Left renal cortex interstitium (tissue), 4 donors: ENCODE measurements around the gene CMKLR1. TPM values are rescaled to one million over a fixed set of nuclear protein-coding genes. Genes with fewer than 3 reads are reported as not detected.

Experiments
- DNase-seq, 4 donors: peaks; one replicate each; pipeline ENCODE4 v3.0.0-alpha.2; 2013; ENCODE audit warnings: low read depth in 4 of 4, low spot score in 2 of 4, missing footprints in 1 of 4
- polyA plus RNA-seq, 4 donors: library from polyadenylated mRNA; unstranded; fragments of 120-200 nt; gene quantifications; one replicate each; pipeline ENCODE4 v1.2.1, GENCODE V29; 2013; ENCODE audit not compliant: insufficient read length in 4 of 4

The CMKLR1 gene
- polyA plus RNA-seq: 1 to 10 TPM; 3.6 to 4.9 (median 4.5) TPM

GRCh38 chr12:108338915-108339657, at the start of gene CMKLR1:
Gene CMKLR1, minus strand, starts transcription at chr12:108339311. Its CDS starts 45,720 bp downstream, at chr12:108293591.
- no peak for DNase-seq

DNA sequence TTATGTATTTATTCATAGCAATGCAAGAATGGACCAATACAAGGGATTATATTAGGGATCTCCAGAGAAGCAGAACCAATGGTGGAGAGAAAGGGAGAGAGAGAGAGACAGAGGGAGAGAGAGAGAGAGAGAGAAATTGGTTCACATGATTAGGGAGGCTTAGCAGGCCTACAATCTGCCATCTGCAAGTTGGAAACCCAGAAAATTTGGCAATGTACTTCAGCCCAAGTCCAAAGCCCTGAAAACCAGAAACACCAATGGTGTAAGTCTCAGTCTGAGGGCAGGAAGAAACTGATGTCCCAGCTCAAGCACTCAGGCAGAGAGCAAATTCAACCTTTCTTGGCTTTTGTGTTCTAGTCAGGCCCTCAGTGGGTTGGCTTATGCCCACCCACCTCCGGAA, 48.7 kb upstream of the CMKLR1 start:
- no peak for DNase-seq

DNA sequence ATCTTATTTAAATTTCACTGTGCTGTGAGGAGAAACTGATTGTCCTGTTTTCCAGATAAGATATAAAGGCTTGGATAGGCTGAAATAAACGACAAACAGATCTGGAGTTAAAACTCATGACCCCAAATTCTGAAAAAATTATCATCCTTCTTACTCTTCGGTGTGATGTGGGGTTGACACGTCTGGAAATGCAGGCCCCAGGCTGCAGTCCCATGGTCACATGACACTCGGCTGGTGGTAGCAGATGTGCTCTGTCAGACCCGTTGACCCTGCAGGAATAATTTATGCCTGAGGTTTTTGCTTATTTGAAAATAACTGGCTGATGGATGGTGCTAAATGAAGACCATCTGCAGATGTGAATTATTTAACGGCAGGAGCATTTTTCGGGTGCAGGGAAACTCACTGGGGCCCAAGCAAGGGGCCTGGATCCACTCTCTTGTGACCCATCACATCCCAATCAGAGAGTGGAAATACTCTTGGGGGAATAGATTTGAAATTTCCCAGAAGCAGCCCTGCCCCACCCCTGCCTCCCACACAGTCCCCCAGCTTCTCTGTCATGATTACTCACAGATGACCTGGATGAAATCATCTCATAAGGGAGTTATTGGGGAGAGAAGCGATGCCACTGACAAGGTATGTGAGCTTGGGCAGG, 47.7 kb upstream of the CMKLR1 start:
- DNase-seq: peak in 1 of 4 donors; percentile 3

DNA sequence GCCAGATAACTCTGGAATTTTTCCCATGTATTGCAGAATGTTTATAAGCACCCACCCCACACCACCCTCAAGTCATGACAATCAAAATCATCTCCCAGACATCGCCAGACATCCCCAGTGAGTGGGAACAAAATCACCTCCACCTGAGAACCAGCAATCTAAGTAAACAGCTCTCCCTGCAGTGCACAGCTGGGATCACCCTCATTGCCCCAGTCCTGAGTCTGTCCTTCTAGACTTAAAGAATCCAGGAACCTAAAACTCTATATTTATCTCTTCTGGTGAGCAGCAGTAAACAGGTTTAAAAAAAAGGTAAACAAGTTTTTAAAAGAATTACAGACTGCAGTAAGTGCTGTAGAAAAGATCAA, 43.3 kb upstream of the CMKLR1 start:
- DNase-seq: no peak

GRCh38 chr12:108381787-108382436, 42.8 kb upstream of the CMKLR1 start:
- peak in 3 of 4 donors; percentile 7 to 52 (median 30) for DNase-seq

GRCh38 chr12:108380382-108380781, 41.3 kb upstream of the CMKLR1 start:
- no peak for DNase-seq

GRCh38 chr12:108379823-108380222, 40.7 kb upstream of the CMKLR1 start:
- no peak for DNase-seq

- no peak for DNase-seq
Observed at GRCh38 chr12:108378926-108379325, 39.8 kb upstream of the CMKLR1 start.

DNA sequence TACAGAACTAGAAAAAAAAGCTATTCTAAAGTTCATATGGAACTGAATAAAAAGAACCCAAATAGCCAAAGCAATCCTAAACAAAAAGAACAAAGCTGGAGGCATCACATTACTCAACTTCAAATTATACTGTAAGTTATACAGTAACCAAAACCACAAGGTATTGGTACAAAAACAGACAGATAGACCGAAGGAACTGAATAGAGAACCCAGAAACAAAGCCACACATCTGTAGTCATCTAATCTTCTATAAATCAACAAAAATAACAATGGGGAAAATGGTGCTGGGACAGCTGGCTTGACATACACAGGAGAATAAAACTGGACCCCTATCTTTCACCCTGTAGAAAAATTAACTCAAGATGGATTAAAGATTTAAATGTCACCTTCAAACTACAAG, 38.1 kb upstream of the CMKLR1 start:
- DNase-seq: no peak

GRCh38 chr12:108375986-108376663, 37.0 kb upstream of the CMKLR1 start:
- no peak for DNase-seq

- DNase-seq: no peak
Observed at GRCh38 chr12:108374596-108375320, 35.6 kb upstream of the CMKLR1 start.

GRCh38 chr12:108373111-108373510, 34.0 kb upstream of the CMKLR1 start:
- no peak for DNase-seq

- no peak for DNase-seq
Observed at GRCh38 chr12:108371801-108372344, 32.8 kb upstream of the CMKLR1 start.

DNA sequence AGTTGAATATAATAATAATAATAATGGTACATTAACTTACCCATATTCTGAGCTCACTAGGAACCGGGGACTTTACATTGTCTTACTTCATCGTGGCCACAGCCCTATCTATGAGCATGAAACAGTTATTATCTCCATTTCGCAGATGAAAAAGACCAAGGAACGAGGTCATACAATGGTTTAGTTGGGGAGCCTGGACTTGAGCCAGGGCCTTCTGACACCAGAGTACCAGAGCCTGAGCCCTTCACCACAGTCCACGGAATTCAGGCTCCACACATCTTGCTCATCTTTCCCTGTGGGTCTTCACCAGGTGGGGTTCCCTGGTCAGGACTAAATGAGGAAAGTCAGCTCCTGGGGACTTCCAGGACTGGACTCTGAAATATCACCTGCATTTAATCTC, 31.3 kb upstream of the CMKLR1 start:
- no peak for DNase-seq

DNA sequence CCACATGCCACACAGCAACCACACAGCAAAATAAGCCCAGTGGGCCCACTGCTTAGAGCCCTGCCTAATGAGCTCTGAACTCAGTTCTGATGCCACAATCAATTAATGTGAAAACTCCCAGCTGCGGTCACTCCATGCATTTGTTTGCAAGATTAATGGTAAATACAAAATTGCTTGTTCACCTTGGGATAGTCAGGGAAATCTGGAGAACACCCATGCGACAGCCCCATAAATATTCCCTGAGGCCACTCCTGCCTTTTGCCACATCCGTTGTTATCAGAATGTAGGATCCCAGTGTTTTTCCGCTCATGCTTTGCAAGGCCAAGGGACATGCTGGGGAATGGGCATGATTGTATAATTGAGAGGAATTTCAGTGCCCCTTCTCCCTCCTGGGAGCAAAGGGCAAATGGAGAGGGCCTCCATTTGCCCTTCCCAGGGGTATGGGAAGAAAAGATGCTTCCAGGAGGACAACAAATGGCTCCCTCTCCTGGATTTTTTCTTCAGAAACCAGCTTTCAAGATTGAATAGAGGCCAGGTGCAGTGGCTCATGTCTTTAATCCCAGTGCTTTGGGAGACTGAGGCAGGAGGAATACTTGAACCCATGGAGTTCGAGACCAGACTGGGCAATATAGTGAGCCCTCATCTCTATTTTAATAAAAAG, 30.8 kb upstream of the CMKLR1 start:
- no peak for DNase-seq

- no peak for DNase-seq
Observed at GRCh38 chr12:108368089-108368488, 29.0 kb upstream of the CMKLR1 start.

DNA sequence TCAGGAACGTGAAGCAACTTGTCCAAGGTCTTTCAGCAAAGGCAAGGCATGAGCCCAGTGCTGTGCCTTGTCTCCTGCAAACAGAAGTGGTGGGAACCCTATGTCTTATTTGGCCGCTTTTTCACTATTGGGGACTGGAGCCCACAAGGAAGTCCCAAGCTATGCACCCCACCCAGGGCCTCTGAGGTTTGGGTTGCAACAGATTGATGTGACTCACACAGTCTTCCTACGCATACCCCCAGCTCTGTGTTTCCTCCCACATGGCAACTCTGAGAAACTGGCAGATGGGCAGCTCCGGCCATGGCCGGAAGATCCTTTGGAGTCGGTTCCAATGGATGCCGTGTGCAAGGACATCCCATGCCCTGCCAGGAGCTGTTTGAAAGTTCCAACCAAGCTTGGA, 28.3 kb upstream of the CMKLR1 start:
- no peak for DNase-seq

DNA sequence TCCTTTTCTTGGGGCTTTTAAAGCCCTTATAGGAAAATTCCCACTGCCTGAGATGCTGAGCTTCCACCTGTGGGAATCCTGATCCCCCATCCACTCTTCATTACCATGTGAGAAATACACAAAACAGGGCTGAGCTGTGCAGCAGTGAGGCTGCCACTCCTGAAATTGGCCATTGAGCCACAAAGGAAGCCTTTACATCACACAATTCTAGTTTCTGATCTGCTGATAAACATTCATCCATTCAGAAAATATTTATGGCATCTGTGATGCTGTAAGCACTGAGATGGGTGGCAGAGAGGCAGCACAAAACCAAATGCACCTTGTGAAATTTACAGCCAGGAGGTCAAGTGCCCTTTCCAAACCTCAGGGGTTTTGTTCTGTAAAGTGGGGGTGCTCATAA, 26.2 kb upstream of the CMKLR1 start:
- DNase-seq: no peak

DNA sequence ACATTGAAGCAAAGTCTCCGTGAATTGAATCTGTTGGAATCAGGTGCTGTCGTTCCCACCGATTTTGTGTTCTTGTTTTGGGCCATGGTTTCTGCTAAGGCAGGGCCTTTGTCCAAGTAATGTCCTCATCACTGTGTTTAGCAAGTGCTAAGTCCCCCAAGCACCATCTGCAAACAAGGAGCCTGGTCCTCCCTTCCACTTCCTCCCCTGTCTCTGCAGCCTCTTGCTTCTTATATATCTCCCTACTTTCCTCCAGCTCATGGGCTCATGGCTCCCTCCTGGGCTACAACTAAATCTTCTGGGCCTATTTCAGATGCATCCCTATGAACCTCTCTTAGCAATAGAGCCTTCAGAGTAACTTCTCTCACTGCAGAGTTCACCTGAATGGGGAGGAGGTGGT, 25.8 kb upstream of the CMKLR1 start:
- DNase-seq: no peak

DNA sequence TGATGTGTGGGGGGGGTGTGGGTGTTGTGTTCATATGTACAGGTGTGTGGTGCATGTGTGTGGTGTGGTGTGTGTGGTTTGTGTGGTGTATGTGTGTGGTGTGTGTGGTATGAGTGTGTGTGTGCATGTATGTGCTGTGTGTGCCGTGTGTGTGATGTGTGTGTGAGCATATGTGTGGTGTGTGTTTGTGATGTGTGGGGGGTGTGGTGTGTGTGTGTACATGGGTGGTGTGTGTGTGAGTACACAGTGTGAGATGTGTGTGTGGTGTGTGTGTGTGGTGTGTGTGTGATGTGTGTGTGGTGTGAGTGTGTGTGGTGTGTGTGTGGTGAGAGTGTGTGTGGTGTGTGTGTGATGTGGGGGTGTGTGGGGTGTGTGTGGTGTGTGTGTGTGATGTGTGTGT, 24.5 kb upstream of the CMKLR1 start:
- no peak for DNase-seq
